CD4-positive, alpha-beta T cell (primary cell): ENCODE measurements around the gene ZDHHC1. TPM values are rescaled to one million over a fixed set of nuclear protein-coding genes. Genes with fewer than 3 reads are reported as not detected.

ENCODE experiments used
- ATAC-seq: fragments of 200-7000 bp; cut with Tn5 transposase; one replicate; pipeline ENCODE4 v1.10.0; 2022; ENCODE audit warnings: mild to moderate bottlenecking; ENCODE audit not compliant: poor library complexity
- CTCF ChIA-PET: fragments of 350-600 bp; sonication (Branson Sonifier 250); formaldehyde crosslinking; loops from one replicate; lab custom pipeline; 2021; ENCODE audit warnings: antibody characterized with exemption, inconsistent platforms; lab: Charles Lee
- POLR2A ChIA-PET: fragments of 350-600 bp; sonication (Branson Sonifier 250); formaldehyde crosslinking; loops from one replicate; lab custom pipeline; 2021; ENCODE audit warnings: antibody characterized with exemption, inconsistent platforms; lab: Charles Lee
- DNase-seq, 14 experiments: peaks; one replicate each; pipeline ENCODE4 v3.0.0-alpha.2; 2013 to 2020; ENCODE audit warnings: mixed read lengths in 2 of 14
- H3K27ac ChIP-seq, 2 donors: one replicate each; pipeline versions ENCODE4 v1.5.1 to v1.7.0; 2013; ENCODE audit warnings: low read length in 2 of 2, low read depth in 1 of 2, mild to moderate bottlenecking in 1 of 2
- H3K27me3 ChIP-seq, 2 experiments: 1 replicate in 1 of 2; 2 replicates in 1 of 2; pipeline versions ENCODE4 v1.6.1 to v1.7.0; 2013; ENCODE audit warnings: low read length in 2 of 2, control low read depth in 1 of 2, mild to moderate bottlenecking in 1 of 2, moderate library complexity in 1 of 2; ENCODE audit not compliant: insufficient read depth in 2 of 2, control insufficient read depth in 1 of 2
- H3K36me3 ChIP-seq: one replicate; pipeline ENCODE4 v1.6.1; 2013; ENCODE audit warnings: low read length, control low read depth; ENCODE audit not compliant: insufficient read depth
- H3K4me1 ChIP-seq: one replicate; pipeline ENCODE4 v1.6.1; 2013; ENCODE audit warnings: low read length, control low read depth; ENCODE audit not compliant: insufficient read depth
- H3K4me3 ChIP-seq: one replicate; pipeline ENCODE4 v1.5.1; 2013; ENCODE audit warnings: mild to moderate bottlenecking, low read length, moderate library complexity
- H3K9me3 ChIP-seq, 2 experiments: 1 replicate in 1 of 2; 2 replicates in 1 of 2; pipeline versions ENCODE4 v1.6.1 to v1.7.0; 2013; ENCODE audit warnings: low read length in 2 of 2, mild to moderate bottlenecking in 2 of 2, control low read depth in 1 of 2, moderate library complexity in 1 of 2; ENCODE audit not compliant: control insufficient read depth in 1 of 2, insufficient read depth in 1 of 2
- H3K27ac Mint-ChIP-seq: one replicate; pipeline ENCODE4 v1.8.0; 2020; ENCODE audit warnings: mixed read lengths
- H3K27me3 Mint-ChIP-seq: one replicate; pipeline ENCODE4 v1.8.0; 2021; ENCODE audit warnings: mixed read lengths
- H3K36me3 Mint-ChIP-seq: one replicate; pipeline ENCODE4 v1.8.0; 2021; ENCODE audit warnings: low read depth, mixed read lengths
- H3K4me1 Mint-ChIP-seq: one replicate; pipeline ENCODE4 v1.8.0; 2021; ENCODE audit warnings: low read depth, mixed read lengths
- H3K4me3 Mint-ChIP-seq: one replicate; pipeline ENCODE4 v1.8.0; 2020; ENCODE audit warnings: mild to moderate bottlenecking, mixed read lengths
- H3K9me3 Mint-ChIP-seq: one replicate; pipeline ENCODE4 v1.8.0; 2020; ENCODE audit warnings: mixed read lengths
- CTCF ChIP-seq: fragments of 200-600 bp; IDR thresholded peaks from one replicate; pipeline ENCODE4 v1.8.0; 2022; ENCODE audit warnings: antibody characterized with exemption, mild to moderate bottlenecking
- intact Hi-C, 2 experiments: fragments of 100-400 bp; cut with DNase I in 1 of 2; cut with micrococcal nuclease in 1 of 2; formaldehyde crosslinking; loops; one replicate each; pipeline versions ENCODE4 v1.15.1 to v1.9.0; 2023 to 2025; cut with DNase I, micrococcal nuclease
- total RNA-seq, 174 experiments: library from RNA in 2 of 174; stranded (reverse) in 2 of 174; gene quantifications; one replicate each; pipeline ENCODE4 v1.2.3 and lab custom pipeline; 2021 to 2026

ZDHHC1 gene
- total RNA-seq, 2 experiments from 2014 or later = 0.22 TPM; not detected in 1

- no peak overlapping the region for H3K27ac ChIP-seq
- Mint-ChIP-seq H3K36me3 (no peaks in the 10 kb centered on the region), H3K9me3 (no peaks in the 10 kb centered on the region), H3K27me3 (peaks cover 5% of the 10 kb centered on the region), H3K4me3 (no peak overlapping the region), H3K4me1 (no peaks in the 10 kb centered on the region), H3K27ac (no peak overlapping the region)
- H3K36me3 ChIP-seq = no peaks in the 10 kb centered on the region
- CTCF ChIA-PET = no interaction called here
- TF ChIP-seq CTCF = no peak
- no peaks in the 10 kb centered on the region for H3K9me3 ChIP-seq
- no peak overlapping the region for H3K4me3 ChIP-seq
- no peaks in the 10 kb centered on the region for H3K4me1 ChIP-seq
- POLR2A ChIA-PET = no interaction called here
- no peak for ATAC-seq
- intact Hi-C loops = no loop called here
- no peak for DNase-seq
- H3K27me3 ChIP-seq = no peaks in the 10 kb centered on the region
Measured at GRCh38 chr16:67345401-67345800, 70.9 kb downstream of the ZDHHC1 start.

Other genes starting within 250 kb of the ZDHHC1 start
- 1 to 10 TPM; 1.1 to 1.2 TPM for gene NOL3, start 245.9 kb downstream of the ZDHHC1 start, total RNA-seq
- 10 to 100 TPM in 1 of 2 experiments, 1 to 10 TPM in 1; 9.7 to 10.6 TPM for gene MATCAP1, start 232.5 kb downstream of the ZDHHC1 start, total RNA-seq
- gene EXOC3L1, start 226.3 kb downstream of the ZDHHC1 start, total RNA-seq = not detected
- gene E2F4, start 224.3 kb downstream of the ZDHHC1 start, total RNA-seq = 10 to 100 TPM; 50.9 to 56.1 TPM
- 1 to 10 TPM; 1.9 to 2.3 TPM for gene ELMO3, start 217.3 kb downstream of the ZDHHC1 start, total RNA-seq
- gene TMEM208, start 189.3 kb downstream of the ZDHHC1 start, total RNA-seq = 10 to 100 TPM; 35.8 to 37.6 TPM
- 10 to 100 TPM; 21.1 to 26.0 TPM for gene FHOD1, start 169.0 kb downstream of the ZDHHC1 start, total RNA-seq
- 1 to 10 TPM; 3.1 TPM for gene SLC9A5, start 167.5 kb downstream of the ZDHHC1 start, total RNA-seq
- gene PLEKHG4, start 136.9 kb downstream of the ZDHHC1 start, total RNA-seq = 10 to 100 TPM; 13.1 to 14.0 TPM
- gene KCTD19, start 89.7 kb downstream of the ZDHHC1 start, total RNA-seq = not detected
- not detected for gene LRRC36, start 89.7 kb downstream of the ZDHHC1 start, total RNA-seq
- not detected for gene TPPP3, start 23.0 kb downstream of the ZDHHC1 start, total RNA-seq
- not detected for gene HSD11B2, start 14.6 kb upstream of the ZDHHC1 start, total RNA-seq
- gene ATP6V0D1, start 64.7 kb upstream of the ZDHHC1 start, total RNA-seq = 10 to 100 TPM; 39.4 to 41.7 TPM
- gene AGRP, start 67.1 kb upstream of the ZDHHC1 start, total RNA-seq = not detected
- 10 to 100 TPM; 21.3 to 25.4 TPM for gene RIPOR1, start 112.4 kb upstream of the ZDHHC1 start, total RNA-seq
- gene CTCF, start 146.0 kb upstream of the ZDHHC1 start, total RNA-seq = 10 to 100 TPM; 43.8 to 46.4 TPM
- gene CARMIL2, start 228.7 kb upstream of the ZDHHC1 start, total RNA-seq = 100 to 1,000 TPM; 147 to 148 TPM
- 10 to 100 TPM; 21.6 to 26.0 TPM for gene ACD, start 243.8 kb upstream of the ZDHHC1 start, total RNA-seq
- gene PARD6A, start 244.5 kb upstream of the ZDHHC1 start, total RNA-seq = 1 to 10 TPM; 4.5 to 4.7 TPM